Measurements from ENCODE around the gene GARIN6. TPM values are rescaled to one million over a fixed set of nuclear protein-coding genes. Genes with fewer than 3 reads are reported as not detected.
"Not testable (repeated sequence)": the region's sequence is repeated elsewhere in the genome, so short reads cannot be mapped to it uniquely, and the experiment has no call there.

Gene GARIN6
- total RNA-seq: not detected

GRCh38 chr12:99647453-99647852 lies at the start of gene GARIN6:
GARIN6 (plus strand) TSS chr12:99647753; CDS start chr12:99648175, 422 bp downstream.
- Mint-ChIP-seq H3K36me3 (ENCODE audit: low read depth) (no peaks in the 10 kb centered on the region), H3K4me1 (no peaks in the 10 kb centered on the region), H3K27me3 (no peaks in the 10 kb centered on the region), H3K9me3 (peaks cover 2% of the 10 kb centered on the region), H3K27ac (no peak within 1 kb of the TSS), H3K4me3 (no peak within 1 kb of the TSS)
- DNase-seq: no peak
- POLR2A ChIA-PET: no interaction called here
- CTCF ChIA-PET: interaction anchor here (1.4 kb wide), 1 partner anchor 27 kb away, joined by 3 read pairs; no protein-coding TSS in a partner anchor

- H3K36me3 Mint-ChIP-seq (ENCODE audit: low read depth): no peaks in the 10 kb centered on the region
- H3K4me1 Mint-ChIP-seq: no peaks in the 10 kb centered on the region
- no peaks in the 10 kb centered on the region for H3K27me3 Mint-ChIP-seq
- no peak overlapping the region for H3K27ac Mint-ChIP-seq
- ChIA-PET POLR2A (no interaction called here), CTCF (no interaction called here)
- H3K9me3 Mint-ChIP-seq: no peaks in the 10 kb centered on the region
- no peak overlapping the region for H3K4me3 Mint-ChIP-seq
- DNase-seq: no peak
Observed at GRCh38 chr12:99598785-99599184, 48.8 kb upstream of the GARIN6 start.

- H3K36me3 Mint-ChIP-seq (ENCODE audit: low read depth): no peaks in the 10 kb centered on the region
- no peak overlapping the region for H3K27ac Mint-ChIP-seq
- POLR2A ChIA-PET: no interaction called here
- H3K27me3 Mint-ChIP-seq: no peaks in the 10 kb centered on the region
- no peaks in the 10 kb centered on the region for H3K4me1 Mint-ChIP-seq
- CTCF ChIA-PET: interaction anchor here (0.7 kb wide), 1 partner anchor 1961 kb away, joined by 3 read pairs; no protein-coding TSS in a partner anchor
- H3K9me3 Mint-ChIP-seq: no peaks in the 10 kb centered on the region
- H3K4me3 Mint-ChIP-seq: no peak overlapping the region
- no peak for DNase-seq
Observed at GRCh38 chr12:99600388-99600787, 47.2 kb upstream of the GARIN6 start.

- no peak overlapping the region for H3K27ac Mint-ChIP-seq
- POLR2A ChIA-PET: no interaction called here
- H3K4me1 Mint-ChIP-seq: no peaks in the 10 kb centered on the region
- H3K27me3 Mint-ChIP-seq: no peaks in the 10 kb centered on the region
- H3K4me3 Mint-ChIP-seq: no peak overlapping the region
- CTCF ChIA-PET: no interaction called here
- peaks cover 5% of the 10 kb centered on the region for H3K9me3 Mint-ChIP-seq
- no peaks in the 10 kb centered on the region for H3K36me3 Mint-ChIP-seq (ENCODE audit: low read depth)
- DNase-seq: no peak
Observed at GRCh38 chr12:99609455-99610181, 37.9 kb upstream of the GARIN6 start.

GRCh38 chr12:99611117-99611516 lies 36.4 kb upstream of the GARIN6 start:
- no peak for DNase-seq
- Mint-ChIP-seq H3K36me3 (ENCODE audit: low read depth) (no peaks in the 10 kb centered on the region), H3K4me1 (no peaks in the 10 kb centered on the region), H3K9me3 (peaks cover 5% of the 10 kb centered on the region), H3K27me3 (no peaks in the 10 kb centered on the region), H3K4me3 (no peak overlapping the region), H3K27ac (no peak overlapping the region)
- ChIA-PET CTCF (no interaction called here), POLR2A (no interaction called here)

GRCh38 chr12:99611599-99611998 lies 36.0 kb upstream of the GARIN6 start:
- no peak overlapping the region for H3K4me3 Mint-ChIP-seq
- ChIA-PET POLR2A (no interaction called here), CTCF (no interaction called here)
- H3K36me3 Mint-ChIP-seq (ENCODE audit: low read depth): no peaks in the 10 kb centered on the region
- no peak for DNase-seq
- H3K27ac Mint-ChIP-seq: no peak overlapping the region
- H3K4me1 Mint-ChIP-seq: no peaks in the 10 kb centered on the region
- no peaks in the 10 kb centered on the region for H3K27me3 Mint-ChIP-seq
- peaks cover 5% of the 10 kb centered on the region for H3K9me3 Mint-ChIP-seq

GRCh38 chr12:99618657-99619056 lies 28.9 kb upstream of the GARIN6 start:
- Mint-ChIP-seq H3K4me3 (no peak overlapping the region), H3K36me3 (ENCODE audit: low read depth) (no peaks in the 10 kb centered on the region), H3K27ac (no peak overlapping the region), H3K9me3 (peaks cover under 1% of the 10 kb centered on the region), H3K4me1 (no peaks in the 10 kb centered on the region), H3K27me3 (no peaks in the 10 kb centered on the region)
- ChIA-PET POLR2A (no interaction called here), CTCF (no interaction called here)
- no peak for DNase-seq

- Mint-ChIP-seq H3K36me3 (ENCODE audit: low read depth) (no peaks in the 10 kb centered on the region), H3K4me3 (no peak overlapping the region), H3K27ac (no peak overlapping the region), H3K4me1 (no peaks in the 10 kb centered on the region), H3K27me3 (no peaks in the 10 kb centered on the region), H3K9me3 (no peaks in the 10 kb centered on the region)
- ChIA-PET POLR2A (no interaction called here), CTCF (interaction anchor here (0.6 to 2.3 kb wide), 4 partner anchors 10 to 576 kb away, joined by 3 to 17 read pairs (median 5); no protein-coding TSS in a partner anchor)
- no peak for DNase-seq
Observed at GRCh38 chr12:99619389-99620158, 28.0 kb upstream of the GARIN6 start.

- DNase-seq: no peak
- H3K36me3 Mint-ChIP-seq (ENCODE audit: low read depth): no peaks in the 10 kb centered on the region
- CTCF ChIA-PET: interaction anchor here (1.0 to 2.3 kb wide), 4 partner anchors 15 to 576 kb away, joined by 3 to 17 read pairs (median 4); partner anchors contain the start of gene GARIN6
- no peaks in the 10 kb centered on the region for H3K9me3 Mint-ChIP-seq
- no peak overlapping the region for H3K27ac Mint-ChIP-seq
- POLR2A ChIA-PET: no interaction called here
- no peaks in the 10 kb centered on the region for H3K4me1 Mint-ChIP-seq
- no peaks in the 10 kb centered on the region for H3K27me3 Mint-ChIP-seq
- H3K4me3 Mint-ChIP-seq: no peak overlapping the region
Observed at GRCh38 chr12:99620159-99620479, 27.4 kb upstream of the GARIN6 start.

- H3K27me3 Mint-ChIP-seq; H3K9me3 Mint-ChIP-seq; CTCF ChIA-PET; H3K4me1 Mint-ChIP-seq; DNase-seq; H3K36me3 Mint-ChIP-seq (ENCODE audit: low read depth); H3K27ac Mint-ChIP-seq; POLR2A ChIA-PET; H3K4me3 Mint-ChIP-seq: not testable (repeated sequence)
Observed at GRCh38 chr12:99624591-99624990, 23.0 kb upstream of the GARIN6 start.

GRCh38 chr12:99627459-99627858 lies 20.1 kb upstream of the GARIN6 start:
- ChIA-PET CTCF (no interaction called here), POLR2A (no interaction called here)
- no peaks in the 10 kb centered on the region for H3K36me3 Mint-ChIP-seq (ENCODE audit: low read depth)
- peaks cover 4% of the 10 kb centered on the region for H3K9me3 Mint-ChIP-seq
- no peak overlapping the region for H3K27ac Mint-ChIP-seq
- H3K4me1 Mint-ChIP-seq: no peaks in the 10 kb centered on the region
- DNase-seq: no peak
- no peaks in the 10 kb centered on the region for H3K27me3 Mint-ChIP-seq
- H3K4me3 Mint-ChIP-seq: no peak overlapping the region

- POLR2A ChIA-PET: no interaction called here
- H3K27ac Mint-ChIP-seq: no peak overlapping the region
- H3K9me3 Mint-ChIP-seq: peaks cover 2% of the 10 kb centered on the region
- DNase-seq: no peak
- no peaks in the 10 kb centered on the region for H3K4me1 Mint-ChIP-seq
- no peaks in the 10 kb centered on the region for H3K27me3 Mint-ChIP-seq
- H3K36me3 Mint-ChIP-seq (ENCODE audit: low read depth): no peaks in the 10 kb centered on the region
- CTCF ChIA-PET: no interaction called here
- no peak overlapping the region for H3K4me3 Mint-ChIP-seq
Observed at GRCh38 chr12:99644629-99645028, 2.9 kb upstream of the GARIN6 start.

GRCh38 chr12:99648183-99648582 lies 630 bp downstream of the GARIN6 start:
- DNase-seq: no peak
- CTCF ChIA-PET: interaction anchor here (1.4 kb wide), 1 partner anchor 28 kb away, joined by 3 read pairs; no protein-coding TSS in a partner anchor
- peaks cover 2% of the 10 kb centered on the region for H3K9me3 Mint-ChIP-seq
- no peaks in the 10 kb centered on the region for H3K4me1 Mint-ChIP-seq
- H3K27ac Mint-ChIP-seq: no peak overlapping the region
- H3K36me3 Mint-ChIP-seq (ENCODE audit: low read depth): no peaks in the 10 kb centered on the region
- POLR2A ChIA-PET: no interaction called here
- H3K27me3 Mint-ChIP-seq: no peaks in the 10 kb centered on the region
- no peak overlapping the region for H3K4me3 Mint-ChIP-seq

GRCh38 chr12:99649551-99649950 lies 2.0 kb downstream of the GARIN6 start:
- Mint-ChIP-seq H3K4me3 (no peak overlapping the region), H3K27me3 (no peaks in the 10 kb centered on the region), H3K9me3 (no peaks in the 10 kb centered on the region)

More at GRCh38 chr12:99649551-99649950, 2.0 kb downstream of the GARIN6 start:
- ChIA-PET POLR2A (no interaction called here), CTCF (no interaction called here)
- H3K36me3 Mint-ChIP-seq (ENCODE audit: low read depth): no peaks in the 10 kb centered on the region
- no peak for DNase-seq
- H3K4me1 Mint-ChIP-seq: no peaks in the 10 kb centered on the region
- H3K27ac Mint-ChIP-seq: no peak overlapping the region
